LHCN-M2 (cell line): ENCODE results near the gene CYP2R1. TPM values are rescaled to one million over a fixed set of nuclear protein-coding genes. Genes with fewer than 3 reads are reported as not detected.
A peak's percentile ranks its signal among the peaks of the same experiment; 100 is the strongest.
"Not testable (repeated sequence)": the region's sequence is repeated elsewhere in the genome, so short reads cannot be mapped to it uniquely, and the experiment has no call there.

ENCODE experiments used
- DNase-seq: peaks from one replicate; pipeline ENCODE4 v3.0.0-alpha.2; 2012; ENCODE audit warnings: low read depth
- total RNA-seq: library from RNA; depleted of rRNA; stranded (reverse); fragments of >200 nt; gene quantifications from 2 replicates; pipeline ENCODE4 v1.2.3, GENCODE V29; 2014

Gene CYP2R1
- total RNA-seq, 1 experiment from 2014 or later = 7.9 TPM

DNA sequence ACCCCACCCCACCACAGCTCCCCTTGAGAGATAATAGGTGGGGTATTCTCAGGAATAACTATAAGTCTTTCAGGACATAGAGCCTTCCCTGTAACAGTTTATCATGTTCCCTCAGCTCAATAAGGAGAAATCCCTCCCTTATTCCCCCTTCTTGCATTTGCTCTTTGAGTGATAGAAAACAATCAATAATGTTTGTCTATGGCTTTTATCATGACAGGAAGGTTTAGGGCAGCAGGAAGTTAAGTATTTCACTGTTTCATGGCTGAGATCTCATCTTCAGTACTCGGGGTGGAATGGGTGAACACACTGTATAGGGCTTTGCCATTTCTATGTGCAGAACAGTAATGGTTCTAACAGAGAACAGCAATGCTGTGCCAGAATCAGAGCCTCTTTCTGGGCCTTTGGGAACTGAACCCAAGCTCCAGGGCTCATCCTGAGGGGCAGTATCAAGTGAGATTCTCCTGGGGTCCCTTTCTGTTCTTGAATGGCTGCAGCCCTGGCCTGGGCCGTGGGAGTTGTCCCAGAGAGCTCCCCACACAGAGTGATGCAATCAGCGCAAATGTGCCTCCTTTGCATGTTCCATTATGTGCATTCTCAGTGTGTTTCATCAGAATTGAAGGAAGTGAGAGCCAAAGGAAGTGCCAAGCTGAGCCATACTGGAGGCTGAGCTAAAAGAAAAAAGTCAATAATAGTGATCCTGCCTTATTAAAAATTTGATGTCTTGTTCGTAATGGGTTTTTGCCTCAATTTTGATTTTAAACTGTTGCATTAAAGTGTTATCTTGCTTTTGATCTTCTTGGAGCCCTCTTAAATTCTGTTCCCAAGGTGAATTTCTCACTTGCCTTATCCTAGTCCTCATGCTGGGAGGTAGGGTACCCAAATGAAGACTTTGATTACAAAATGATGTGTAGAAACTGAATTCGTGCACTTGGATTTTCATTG lies 2.9 kb upstream of the CYP2R1 start:
- DNase-seq = no peak

DNA sequence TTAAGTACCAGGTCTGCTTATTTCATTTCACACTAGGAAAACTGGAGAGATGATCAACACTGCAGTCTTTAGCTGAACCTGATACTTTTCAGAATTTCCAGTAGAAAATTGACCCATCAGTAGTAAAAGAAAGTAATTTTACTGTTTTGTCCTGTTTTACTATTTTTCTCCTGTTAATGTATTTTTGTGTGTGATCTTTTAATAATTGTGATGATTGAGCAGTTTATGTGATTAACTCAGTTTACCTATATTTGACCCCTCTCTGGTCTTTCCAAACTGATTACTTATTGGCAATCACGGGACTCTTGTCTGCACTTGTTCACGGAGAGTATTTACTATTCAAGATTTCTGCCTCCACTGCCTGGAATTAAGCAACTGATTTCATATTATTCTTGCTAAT lies 546 bp upstream of the CYP2R1 start:
- DNase-seq = no peak

DNA sequence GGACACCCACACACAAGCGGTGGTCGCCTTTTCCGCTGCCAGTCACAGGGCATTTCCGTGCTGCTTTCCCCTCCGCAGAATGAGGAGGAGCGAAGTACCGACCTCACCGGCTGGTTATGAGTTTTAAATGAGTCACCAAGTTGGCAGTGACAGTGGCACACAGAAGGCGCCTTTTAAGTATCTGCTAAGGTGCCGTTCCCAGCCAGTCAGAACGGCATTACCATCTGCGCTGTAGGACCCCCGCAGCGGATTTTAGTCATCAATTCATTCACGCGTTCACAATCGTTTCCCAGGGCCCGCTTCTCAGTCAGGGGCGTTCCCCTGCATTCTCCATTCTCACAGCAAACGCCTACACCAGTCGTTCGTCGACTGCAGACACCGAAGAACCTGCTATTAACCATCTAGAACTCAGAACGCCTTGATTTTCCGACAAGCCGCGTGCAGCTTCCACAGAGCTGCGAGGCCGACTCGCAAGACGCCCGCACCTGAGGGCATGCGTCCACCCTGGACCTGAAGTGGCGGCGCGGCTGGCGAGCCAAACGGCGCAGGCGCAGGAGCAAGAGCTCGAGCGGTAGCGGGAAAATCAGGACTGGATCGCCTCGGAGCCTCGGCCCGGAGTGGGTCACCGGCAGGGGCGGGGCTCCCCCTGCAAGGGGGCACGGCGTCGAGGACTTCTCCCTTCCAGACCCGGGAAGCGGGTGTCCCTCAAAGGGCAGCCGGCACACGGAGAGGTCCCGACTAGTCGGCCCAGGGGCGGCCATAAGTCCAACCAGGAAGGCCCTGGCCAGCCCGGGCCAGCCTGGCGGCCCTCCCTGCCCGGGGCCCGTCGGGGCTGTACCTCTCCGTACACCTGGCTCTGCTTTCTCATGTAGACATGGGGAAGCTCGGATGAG lies 642 bp downstream of the CYP2R1 start:
- DNase-seq = peak; percentile 74

DNA sequence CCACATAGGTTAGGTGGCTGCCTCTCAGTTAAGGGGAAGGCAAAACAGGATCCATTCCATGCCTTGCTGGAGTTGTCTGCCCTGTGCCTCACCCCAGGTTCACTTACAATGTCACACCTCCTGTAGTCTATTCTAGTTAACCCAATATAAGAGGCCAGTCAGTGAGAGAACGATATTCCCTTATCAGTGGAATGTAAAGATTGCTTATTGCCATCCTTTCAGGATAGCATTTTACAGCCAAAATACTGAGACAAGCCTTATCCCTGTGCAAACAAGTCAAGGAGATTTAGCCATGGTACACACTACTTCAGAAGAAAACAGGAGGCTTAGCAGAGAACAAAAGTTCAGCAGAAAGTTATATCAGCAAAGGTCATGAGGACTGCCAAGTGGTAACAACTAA lies 5.5 kb downstream of the CYP2R1 start:
- DNase-seq = no peak

DNA sequence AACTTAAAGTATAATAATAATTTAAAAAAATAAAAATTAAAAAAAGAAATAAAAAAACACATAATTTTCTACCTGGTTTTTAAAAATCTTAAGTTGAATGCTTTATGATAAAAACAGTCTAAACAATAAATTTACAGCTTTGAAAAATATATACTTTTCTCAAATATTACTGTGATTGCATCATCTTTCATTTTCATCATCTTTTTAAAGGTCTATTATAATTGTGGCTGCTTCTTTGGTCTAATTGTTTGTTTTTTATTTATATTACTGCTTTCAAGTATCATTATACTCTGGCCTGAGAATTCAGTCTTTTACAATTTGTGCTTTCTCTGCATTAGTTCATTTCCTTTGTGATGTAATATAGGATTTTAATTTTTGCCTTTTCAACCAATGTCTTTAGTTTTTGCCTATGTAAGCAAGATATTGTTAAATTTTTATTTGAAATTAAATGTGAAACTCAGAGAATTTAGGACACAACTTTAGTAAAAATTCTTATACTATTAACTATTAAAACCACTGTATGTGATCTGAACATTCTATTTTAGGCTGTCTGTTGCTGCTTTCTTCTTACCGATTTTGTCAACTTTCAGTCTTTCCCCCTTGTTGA lies 7.3 kb downstream of the CYP2R1 start:
- no peak for DNase-seq

DNA sequence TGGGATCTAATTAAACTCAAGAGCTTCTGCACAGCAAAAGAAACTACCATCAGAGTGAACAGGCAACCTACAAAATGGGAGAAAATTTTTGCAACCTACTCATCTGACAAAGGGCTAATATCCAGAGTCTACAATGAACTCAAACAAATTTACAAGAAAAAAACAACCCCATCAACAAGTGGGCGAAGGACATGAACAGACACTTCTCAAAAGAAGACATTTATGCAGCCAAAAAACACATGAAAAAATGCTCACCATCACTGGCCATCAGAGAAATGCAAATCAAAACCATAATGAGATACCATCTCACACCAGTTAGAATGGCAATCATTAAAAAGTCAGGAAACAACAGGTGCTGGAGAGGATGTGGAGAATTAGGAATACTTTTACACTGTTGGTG lies 8.3 kb downstream of the CYP2R1 start:
- not testable (repeated sequence) for DNase-seq

DNA sequence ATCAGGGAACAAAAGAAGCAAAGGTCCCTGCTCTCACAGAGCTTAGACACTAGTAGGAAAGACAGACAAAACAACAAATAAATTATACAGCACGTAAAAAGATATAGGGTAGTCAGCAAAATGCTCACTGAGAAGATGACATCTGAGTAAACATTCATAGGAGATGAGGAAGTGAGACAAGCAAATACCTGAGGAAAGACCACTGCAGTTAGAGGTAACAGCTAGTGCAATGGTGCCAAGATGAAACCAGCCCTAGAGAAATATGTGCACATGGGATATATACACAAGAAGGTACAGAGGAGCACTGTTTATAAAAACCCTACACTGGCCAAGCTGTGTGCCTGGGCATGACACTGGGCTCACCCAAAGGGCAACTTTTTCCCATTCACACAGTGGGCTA lies 9.8 kb downstream of the CYP2R1 start:
- DNase-seq = no peak

DNA sequence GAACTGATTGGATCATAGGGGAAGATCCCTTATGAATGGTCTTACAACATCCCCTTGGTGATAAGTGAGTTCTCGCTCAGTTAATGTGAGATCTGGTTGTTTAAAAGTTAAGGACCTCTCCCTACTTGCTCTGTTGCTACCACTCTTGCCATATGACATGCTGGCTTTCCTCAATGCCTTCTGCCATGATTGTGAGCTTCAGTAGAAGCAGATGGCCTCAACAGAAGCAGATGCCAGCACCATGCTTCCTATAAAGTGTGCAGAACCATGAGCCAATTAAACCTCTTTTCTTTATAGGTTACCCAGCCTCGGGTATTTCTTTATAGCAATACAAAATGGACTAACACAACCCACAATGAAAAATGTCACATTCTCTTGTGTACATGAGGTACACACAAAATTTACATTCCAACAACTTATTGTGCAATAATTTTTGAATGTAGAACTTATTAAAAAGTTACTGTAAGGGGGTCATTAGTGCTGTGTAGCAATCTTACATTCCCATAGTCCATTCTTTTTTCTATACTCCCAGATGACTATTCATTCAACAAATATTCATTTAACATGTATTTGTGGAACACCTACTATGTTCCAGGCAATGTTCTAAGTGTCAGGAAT lies 10.3 kb downstream of the CYP2R1 start:
- no peak for DNase-seq

DNA sequence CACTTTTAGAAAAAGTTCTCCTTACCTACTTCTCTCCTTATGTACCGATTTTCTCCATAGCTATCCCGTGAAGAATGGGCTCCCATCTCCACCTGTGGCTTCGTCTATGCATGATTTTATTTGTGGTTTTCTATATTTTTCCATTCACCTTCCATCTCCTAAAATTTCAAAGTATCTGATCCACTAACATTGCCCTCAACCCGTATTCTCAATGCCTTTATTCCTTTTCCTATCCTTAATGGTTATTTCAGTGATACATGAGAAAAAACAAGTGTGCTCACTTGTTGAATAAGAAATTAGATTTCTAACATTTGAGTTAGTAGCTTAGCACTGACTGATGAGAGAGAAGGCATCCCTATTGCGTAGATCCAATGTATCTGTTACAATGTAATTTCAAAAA lies 16.9 kb downstream of the CYP2R1 start:
- no peak for DNase-seq

DNA sequence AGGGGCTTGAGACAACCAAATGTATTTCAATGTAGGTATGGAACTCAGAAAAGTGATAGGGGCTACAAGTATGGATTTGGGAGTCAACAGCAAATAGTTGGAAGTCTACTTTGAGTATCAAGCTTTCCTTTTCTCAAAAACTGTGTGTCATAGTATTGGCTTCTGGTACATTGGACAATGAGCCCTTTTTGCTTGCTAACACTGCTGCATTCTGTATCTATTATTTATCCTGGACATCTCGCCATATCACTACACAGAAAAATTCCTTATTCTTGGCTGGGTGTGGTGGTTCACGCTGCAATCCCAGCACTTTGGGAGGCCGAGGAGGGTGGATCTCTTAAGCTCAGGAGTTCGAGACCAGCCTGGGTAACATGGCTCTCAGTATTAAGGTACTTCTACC lies 18.4 kb downstream of the CYP2R1 start:
- no peak for DNase-seq

DNA sequence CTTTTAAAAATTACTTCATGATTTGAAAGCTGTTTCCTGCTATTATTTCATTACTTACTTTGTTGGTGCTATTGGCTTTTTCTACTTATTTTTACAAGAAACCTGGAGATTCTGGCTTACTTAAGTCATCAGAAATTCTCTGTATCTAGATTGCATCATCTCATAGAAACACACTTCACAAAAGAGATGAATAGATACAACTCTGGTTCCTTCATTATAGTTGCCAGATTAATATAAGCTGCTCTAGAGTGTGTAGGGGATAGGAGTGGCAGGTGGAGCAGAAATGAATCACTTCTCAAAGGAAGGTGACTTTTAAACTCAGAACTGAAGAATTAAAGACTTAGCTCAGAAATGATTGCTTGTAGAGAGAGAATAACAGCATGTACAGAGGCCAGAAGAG lies 20.0 kb downstream of the CYP2R1 start:
- no peak for DNase-seq

DNA sequence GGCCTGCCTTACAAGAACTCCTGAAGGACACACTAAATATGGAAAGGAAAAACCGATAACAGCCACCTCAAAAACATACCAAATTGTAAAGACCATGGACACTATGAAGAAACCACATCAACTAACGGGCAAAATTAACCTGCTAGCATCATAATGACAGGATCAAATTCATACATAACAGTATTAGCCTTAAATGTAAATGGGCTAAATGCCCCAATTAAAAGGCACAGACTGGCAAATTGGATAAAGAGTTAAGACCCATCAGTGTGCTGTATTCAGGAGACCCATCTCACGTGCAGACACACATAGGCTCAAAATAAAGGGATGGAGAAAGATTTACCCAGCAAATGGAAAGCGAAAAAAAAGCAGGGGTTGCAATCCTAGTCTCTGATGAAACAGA lies 28.3 kb downstream of the CYP2R1 start:
- DNase-seq = not testable (repeated sequence)

DNA sequence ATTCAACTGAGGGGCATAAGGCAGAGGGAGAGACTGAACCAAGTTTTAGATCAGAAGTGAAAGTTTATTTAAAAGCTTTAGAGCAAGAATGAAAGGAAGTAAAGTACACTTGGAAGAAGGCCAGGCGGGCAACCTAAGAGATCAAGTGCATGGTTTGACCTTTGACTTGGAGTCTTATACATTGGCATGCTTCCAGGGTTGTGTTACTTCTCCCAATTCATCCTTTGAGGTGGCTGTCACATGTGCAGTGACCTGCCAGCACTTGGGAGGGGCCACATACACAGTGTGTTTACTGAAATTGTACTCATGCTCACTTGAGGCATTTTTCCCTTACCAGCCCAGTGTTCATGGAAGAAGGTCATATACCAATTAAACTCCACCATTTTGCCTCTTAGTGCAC lies 30.4 kb downstream of the CYP2R1 start:
- no peak for DNase-seq

DNA sequence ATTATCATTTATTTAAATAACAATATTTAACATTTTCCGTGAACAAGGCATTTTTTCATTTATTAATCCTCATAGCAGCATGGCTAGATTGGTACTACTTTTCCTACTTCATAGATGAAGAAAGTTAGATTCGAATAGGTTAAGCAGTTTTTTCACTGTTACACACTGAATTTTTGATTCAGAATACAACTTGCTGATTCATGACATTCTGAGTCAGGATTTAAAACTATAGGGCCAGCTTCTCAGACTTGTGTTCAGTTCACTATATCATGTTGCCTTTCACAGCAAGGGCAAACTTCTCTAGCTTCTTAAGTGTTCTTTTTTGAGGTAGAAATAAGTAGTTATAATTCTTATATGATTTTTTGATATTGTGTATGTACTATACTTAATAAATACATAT lies 31.5 kb downstream of the CYP2R1 start:
- no peak for DNase-seq

DNA sequence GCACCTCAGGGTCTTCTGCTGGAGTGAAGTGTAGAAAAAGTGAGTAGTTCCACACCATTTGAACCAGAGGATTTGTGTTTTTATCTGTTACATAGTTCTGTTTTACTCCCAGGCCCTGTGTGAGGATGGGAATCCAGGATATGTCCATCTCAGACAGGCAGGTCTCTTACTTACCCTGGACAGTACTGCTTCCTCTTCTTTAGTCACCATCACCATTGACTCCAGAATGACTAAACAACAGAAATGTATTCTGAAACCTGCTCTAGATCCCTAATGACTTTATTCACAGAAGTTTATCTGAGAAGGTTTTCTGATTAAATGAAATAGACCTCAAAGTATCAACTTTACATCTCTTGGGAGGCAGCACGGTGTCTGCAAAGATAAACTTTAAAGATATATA lies 33.6 kb downstream of the CYP2R1 start:
- DNase-seq = no peak

DNA sequence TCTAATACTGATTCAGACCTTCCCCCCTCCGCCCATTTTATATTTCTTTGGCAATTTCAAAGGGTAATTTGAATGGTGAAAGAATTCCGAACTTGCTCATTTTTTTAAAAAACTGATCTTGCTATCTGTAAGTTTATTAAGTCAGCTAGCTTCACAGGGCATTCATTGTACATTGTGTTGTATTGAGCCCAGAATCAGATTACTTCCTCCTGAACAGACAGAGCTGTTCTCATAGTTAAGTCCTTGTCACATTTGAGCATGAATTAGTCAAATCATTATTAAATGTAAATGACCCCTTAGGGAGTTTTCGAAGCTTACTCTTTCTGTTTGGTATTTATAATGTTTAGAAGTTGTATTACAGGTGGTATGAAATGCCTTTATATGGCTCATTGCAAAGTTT lies 34.4 kb downstream of the CYP2R1 start:
- no peak for DNase-seq

DNA sequence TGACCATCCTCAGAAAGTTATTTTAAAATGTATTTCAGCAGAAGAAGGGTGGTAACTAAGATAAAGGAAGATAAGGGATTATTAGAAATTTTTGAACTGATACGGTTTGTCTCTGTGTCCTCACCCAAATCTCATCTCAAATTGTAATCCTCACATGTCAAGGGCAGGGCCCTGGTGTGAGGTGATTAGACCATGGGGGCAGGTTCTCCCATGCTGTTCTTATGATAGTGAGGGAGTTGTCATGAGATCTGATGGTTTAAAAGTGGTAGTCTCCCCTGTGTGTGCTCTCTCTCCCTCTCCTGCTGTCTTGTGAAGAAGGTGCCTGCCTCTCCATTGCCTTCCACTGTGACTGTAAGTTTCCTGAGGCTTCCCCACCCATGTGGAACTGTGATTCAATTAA lies 36.1 kb downstream of the CYP2R1 start:
- DNase-seq = no peak

DNA sequence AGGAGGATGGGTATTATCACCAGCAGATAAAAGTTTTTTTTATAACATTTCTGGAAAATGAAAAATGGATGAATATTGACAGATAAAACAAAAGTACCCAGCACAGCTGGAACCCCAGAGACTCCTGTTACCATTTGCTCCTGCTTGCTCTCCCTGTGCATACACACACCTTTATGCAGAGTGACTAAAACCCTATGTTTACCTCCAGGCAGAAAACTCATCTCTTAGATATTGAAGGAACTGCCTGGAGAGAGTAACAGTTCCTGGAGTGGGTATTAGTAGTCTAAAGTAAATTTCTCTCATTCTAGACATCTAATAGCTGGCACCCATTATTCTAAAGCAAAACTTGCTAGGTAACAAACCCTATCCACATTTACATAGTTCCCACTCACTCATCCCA lies 38.0 kb downstream of the CYP2R1 start:
- DNase-seq = no peak

DNA sequence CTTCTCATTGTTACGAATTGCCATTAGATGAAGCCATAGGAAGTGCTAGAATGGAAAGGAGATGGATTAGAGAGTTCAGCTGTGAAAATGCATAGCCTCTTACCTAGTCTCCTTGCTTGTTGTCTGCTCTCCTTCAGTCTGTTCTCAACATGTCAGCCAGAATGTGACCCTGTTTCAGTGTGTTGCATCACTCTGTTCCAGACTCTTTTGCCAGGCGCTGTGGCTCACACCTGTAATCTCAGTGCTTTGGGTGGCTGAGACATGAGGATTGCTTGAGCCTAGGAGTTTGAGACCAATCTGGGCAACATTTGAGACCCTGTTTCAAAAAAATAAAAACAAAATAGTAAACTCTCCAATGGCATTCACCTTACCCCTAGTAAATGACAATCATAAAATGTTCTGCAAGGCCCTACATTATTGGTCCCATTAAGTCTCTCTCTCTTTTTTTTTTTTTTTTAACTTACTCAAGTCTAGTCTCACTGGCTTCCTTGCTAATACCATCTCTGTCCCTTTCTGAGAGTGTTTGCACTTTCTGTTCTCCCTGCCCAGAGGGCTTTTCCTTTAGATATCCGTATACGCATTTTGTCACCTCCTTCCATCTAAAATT lies 39.4 kb downstream of the CYP2R1 start:
- no peak for DNase-seq

DNA sequence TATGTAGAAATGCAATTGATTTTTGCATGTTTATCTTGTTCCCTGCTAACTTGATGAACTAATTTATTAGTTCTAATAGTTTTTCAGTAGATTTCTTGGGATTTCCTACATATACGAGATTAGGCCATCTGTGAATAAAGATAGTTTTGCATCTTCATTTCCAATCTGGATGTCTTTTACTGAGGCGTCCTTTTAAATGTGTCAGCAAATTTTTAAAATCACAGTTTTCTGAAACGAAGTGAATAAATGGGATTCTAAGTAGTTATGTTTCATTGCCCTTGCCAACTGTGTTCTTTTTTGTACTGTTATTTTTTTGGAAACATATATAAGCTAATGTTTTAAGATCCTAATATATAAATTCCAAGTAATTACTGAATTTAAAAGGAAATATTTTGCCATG lies 50.0 kb downstream of the CYP2R1 start:
- no peak for DNase-seq
